EL (cell line): ENCODE measurements around the gene CIPC.

ENCODE experiments used
- DNase-seq: peaks from one replicate; pipeline ENCODE4 v3.0.0-alpha.2; 2016

Gene CIPC

DNA sequence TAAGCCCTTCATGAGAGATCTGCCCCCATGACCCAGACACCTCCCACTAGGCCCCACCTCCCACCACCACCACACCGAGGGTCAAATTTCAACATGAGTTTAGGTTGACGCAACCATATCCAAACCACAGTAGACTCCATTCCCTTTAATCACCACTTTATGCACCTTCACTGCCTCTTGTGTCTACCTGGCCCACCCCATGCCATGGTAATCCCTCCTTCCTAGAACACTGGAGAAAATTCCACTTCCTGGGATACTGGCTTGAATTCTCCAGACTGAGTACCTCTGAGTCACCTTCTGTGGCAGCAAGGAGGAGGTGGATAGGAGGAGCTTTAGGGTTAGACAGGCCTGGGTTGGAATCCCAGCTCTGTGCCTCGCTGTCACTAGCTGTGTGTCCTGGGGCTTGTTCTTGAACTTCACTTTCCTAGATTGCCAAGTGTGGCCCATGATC, 26.1 kb upstream of the CIPC start:
- peak; percentile 60 for DNase-seq

GRCh38 chr14:77074969-77075368, 23.1 kb upstream of the CIPC start:
- no peak for DNase-seq

DNA sequence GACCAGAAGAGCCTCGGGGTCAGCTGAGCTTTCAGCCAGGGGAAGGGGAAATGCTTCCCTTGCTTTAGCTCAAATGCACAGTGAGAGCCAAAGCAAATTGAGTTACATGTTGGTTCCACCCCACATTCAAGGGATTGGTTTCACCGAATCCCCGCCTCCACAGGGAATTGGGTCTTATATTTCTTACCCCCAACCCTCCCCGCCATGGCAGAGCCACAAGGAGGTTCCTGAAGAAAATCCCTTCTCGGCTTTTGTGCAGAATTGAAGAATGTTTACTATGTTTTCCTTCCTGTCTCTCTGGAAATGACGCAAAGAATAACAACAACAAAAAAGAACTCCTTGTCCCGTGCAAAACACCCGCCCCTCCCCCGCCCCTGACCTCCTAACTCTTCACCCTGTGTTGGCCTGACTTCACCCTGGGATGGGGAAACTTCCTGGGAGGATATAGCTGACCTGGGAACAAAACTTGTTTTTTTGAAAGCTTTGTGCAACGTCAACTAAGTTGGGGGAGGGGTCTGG, 21.9 kb upstream of the CIPC start:
- DNase-seq: no peak

DNA sequence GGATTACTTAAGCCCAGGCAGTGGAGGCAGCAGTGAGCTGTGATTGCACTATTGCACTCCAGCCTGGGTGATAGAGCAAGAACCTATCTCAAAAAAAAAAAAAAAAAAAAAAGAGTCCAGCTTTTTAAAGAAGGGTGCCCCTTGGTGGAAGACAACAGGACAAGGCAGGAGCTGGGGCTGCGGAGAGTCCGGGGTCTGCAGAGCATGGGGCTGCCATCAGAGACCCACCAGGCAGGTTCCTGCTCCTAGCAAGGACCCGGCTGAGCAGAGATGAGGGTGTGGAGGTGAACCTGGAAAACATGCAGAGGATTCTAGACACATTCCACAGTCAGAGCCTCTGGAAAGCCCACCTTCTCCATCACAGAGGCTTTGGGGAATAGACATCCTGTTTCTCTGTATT, 21.0 kb upstream of the CIPC start:
- no peak for DNase-seq

GRCh38 chr14:77082356-77082755, 15.7 kb upstream of the CIPC start:
- DNase-seq: no peak

- no peak for DNase-seq
Observed at GRCh38 chr14:77083082-77083481, 15.0 kb upstream of the CIPC start.

DNA sequence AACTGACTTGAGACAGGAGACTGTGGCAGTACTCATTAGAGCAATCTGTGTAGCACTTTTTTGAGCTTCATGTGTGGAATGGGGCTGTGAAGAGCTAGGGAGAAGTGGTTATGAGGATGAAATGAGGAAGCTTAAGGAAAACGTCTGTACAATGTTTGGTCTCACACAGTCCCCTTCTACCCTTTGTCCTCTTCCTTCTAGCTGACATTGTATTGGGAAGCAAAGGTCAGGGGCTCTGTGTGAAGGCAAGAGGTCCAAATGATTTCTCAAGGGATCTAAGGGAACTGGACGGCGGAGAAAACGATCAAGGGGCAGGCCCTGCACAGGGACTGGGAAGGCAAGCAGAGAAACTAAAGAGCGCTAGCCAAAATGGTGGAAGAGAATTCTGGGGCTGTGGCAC, 13.1 kb upstream of the CIPC start:
- no peak for DNase-seq

- no peak for DNase-seq
Observed at GRCh38 chr14:77085538-77085937, 12.5 kb upstream of the CIPC start.

DNA sequence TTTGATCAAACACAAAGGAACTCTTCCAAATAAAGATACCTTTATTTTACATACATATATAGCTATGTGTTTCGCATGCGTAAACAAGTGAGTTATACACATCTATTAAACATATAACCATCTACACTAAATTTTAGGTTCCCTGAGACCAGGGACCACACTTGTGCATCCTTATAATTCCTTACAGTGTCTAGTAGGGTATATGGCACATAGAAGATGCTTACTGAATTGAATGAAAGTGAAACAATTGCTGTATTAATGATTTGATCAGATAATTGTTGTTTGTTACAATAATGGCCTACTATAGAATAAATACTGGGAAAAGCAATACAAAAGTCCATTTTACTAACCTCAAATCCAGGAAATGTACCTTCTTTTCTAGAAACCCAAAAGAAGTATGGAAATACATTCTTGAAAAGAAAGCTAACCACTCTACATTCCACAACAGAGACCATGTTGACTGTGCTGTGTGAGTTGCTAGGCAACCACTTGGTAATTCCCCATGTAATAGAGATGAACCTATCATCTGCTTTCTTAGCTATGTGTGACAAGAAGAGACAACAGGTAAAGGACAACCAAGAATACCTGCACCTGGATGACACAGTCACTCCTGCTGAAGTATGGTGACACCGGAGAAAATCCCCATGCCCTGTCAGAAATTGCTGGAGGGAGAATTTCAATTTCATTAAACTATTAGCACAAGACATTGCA, 11.9 kb upstream of the CIPC start:
- peak; percentile 29 for DNase-seq

GRCh38 chr14:77086951-77087350, 11.1 kb upstream of the CIPC start:
- no peak for DNase-seq

GRCh38 chr14:77087631-77088030, 10.4 kb upstream of the CIPC start:
- no peak for DNase-seq

DNA sequence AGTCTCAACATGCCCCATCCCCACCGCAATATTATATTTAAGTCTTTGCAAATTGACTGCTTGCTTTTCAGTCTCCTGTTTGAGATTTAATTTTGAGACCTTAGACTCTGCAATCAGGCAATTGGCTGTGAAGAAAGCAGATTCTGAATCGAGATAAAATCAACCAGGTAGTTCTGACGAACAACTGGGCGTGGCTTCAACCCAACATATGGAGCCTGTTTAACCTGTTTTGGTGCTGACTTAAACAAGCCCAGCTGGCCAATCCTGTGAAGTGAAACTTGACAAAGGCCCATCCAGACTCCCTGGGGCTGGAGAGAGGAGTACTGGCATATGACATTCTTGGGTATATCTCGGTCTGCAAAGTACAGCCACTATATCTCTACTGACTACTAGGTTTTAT, 9.8 kb upstream of the CIPC start:
- DNase-seq: no peak

DNA sequence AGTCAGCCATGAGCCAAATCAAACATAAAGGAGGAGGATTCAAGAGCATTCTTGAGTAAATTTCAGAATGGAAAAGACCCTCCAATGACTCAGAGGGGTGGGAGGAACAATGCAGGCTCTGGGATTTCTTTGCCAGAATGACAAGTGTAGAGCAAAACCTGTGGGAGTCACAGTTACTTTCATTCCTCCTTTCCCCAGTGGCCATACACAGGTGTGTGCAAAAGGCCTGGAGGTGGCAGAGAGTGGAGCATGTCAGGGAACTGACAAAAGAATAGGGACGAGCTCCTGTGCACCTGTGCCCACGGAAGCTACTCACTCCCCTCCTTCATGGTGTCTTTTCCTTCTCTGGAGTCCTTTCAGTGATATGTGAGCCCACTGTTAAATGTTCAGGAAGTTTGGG, 9.4 kb upstream of the CIPC start:
- no peak for DNase-seq

DNA sequence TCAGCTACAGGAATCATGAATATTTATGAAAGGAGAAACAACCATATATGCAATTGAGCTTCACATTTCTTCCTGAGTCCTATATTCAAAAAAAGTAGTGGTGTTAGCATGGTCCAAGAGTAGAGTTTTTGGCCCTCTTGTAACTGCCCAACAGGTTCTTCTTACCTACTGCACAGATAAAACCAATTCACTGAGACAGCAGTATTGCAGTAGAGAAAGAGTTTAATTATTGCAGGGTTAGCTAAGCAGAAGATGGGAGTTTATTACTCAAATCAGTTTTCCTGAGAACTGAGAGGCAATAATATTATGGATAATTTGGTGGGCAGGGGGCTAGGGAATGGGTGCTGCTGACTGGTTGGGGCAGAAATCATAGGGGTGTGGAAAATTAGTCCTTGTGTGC, 6.5 kb upstream of the CIPC start:
- no peak for DNase-seq

GRCh38 chr14:77092676-77093075, 5.4 kb upstream of the CIPC start:
- DNase-seq: no peak

DNA sequence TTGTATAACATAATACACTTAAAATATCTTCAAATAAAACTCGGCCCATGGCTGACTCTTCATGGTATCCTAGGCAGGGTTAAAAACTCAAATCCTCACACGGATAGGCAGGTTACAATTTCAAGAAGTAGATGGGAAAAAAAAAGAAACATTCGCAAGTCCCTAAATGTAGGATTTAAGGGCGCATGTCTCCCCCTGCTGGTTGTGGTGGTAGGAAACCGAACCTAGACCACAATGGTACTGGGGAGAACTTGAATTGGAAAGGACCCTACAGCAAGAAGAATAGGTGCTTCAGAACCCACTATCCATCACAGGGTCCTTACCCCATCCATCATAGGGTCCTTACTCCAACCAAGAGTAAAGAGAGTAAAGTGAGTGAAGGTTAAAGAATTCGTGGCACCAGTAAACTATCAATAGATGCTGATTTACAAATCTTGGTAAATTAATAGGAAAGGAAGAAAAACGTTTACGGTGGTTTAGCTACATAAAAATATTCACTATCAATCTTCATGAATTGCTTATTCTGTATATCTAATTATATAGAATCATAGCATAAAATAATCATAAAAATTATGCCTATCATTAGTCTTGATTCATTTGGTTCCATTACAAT, 3.3 kb upstream of the CIPC start:
- peak; percentile 75 for DNase-seq

DNA sequence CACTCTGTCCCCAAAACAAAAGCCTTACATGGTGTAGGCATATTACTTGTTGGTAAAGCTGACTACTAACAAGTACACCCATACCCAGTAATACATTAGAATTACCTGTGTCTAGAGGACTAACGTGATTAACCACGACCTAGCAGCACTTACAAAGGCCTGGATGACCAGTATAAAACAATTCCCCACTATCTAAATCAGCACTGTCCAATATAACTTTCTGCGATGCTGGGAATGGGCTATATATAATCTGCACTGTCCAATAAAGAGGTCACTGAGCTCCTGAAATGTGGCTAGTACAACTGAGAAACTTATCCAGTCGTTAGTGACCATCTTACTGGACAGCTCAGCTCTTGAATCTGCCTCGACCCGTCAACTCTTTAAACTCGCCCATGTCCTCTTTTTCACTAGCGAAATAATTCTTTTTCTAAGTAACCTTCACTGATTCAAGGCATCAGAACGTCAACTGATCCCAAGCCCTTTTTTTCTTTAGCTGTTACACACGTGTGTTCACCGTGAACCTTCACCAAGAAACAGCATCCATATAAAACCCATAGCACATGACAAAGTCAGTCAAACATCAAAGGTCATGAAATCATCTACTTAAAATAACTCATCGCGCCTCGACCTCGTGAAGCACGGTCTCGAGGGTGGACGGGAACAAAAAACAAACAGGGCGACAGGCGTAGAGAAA, 905 bp upstream of the CIPC start:
- DNase-seq: peak; percentile 25

GRCh38 chr14:77098529-77099353, 683 bp downstream of the CIPC start:
- peak; percentile 12 for DNase-seq

DNA sequence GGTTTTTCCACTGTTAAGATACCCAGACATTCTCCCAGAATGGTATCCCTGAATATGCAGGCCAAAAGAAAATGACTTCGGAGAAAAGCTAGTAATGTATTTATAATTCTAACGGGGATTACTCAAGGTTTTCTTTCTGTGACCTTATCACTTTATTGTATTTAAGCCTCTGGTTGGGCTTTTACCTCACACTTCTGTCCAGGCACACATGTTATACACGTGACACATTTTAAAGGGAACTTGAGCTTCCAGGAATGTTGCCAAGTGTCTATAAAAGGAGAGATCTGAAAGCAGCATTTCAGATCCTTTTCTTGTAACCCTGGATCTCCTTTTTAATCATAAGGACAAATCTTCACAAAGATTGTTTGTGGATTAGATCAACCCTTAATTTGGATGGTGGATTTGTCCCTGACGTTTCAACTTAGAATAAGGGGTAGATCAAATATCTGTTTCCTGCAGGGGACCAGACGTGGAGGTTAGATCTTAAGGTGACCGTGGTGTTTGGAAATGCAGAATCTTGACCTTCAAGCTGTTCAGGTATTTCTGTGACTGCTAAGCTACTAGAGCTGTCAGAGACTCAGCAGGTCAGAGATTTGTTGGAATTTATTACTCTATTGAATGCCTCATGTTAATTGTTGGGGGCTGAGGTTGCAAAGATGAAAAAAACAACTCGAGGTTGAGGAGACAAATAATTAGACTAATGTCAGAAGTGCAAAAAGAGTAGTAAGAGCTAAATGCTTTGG, 1.5 kb downstream of the CIPC start:
- peak; percentile 74 for DNase-seq

DNA sequence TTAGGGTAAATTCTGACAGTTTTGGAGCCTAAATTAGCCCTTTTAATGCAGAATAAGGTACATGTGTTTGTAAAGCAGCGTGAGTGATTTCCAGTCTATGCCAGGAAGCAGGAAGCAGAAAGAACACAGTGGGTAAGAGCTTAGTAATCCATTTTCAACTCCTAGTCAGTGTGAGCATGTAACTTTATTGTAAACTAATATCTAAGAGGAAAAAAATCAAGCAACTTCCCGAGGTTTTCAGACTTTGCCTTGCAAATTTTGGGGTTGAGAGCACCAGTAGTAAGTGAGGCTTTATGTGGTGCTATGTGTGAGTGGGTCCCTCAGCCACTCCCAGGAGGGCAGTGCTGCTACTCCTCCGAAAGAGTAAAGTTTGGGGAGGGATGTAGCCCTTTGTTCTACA, 2.9 kb downstream of the CIPC start:
- peak; percentile 8 for DNase-seq

GRCh38 chr14:77102154-77102553, 4.1 kb downstream of the CIPC start:
- no peak for DNase-seq

DNA sequence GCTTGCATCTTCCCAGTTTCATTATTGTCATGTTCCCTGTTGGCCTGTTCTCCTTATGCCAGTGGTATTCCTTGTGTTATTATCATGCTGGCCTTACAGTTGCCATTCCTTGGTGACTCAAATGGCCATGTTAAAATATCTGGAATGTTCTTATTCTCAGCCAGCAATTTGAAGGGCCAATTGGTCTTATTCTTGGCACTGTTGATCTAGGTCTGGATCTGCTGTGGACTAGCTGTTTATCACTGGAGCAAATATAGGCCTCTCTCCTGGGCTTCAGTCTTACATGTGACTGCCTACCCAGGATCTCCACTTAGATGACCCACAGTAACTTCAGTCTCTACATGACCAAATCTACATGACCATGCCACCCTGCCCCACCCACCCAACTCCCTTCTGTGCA, 5.4 kb downstream of the CIPC start:
- DNase-seq: no peak
